GM12891 (cell line): Measurements from ENCODE around the gene FOXL3.

ENCODE experiments used
- PAX5 ChIP-seq: IDR thresholded peaks from 2 replicates; pipeline ENCODE4 v1.6.1; 2011; ENCODE audit warnings: low read length, moderate library complexity, mild to moderate bottlenecking; ENCODE audit not compliant: insufficient read depth, severe bottlenecking
- POLR2A ChIP-seq: IDR thresholded peaks from 2 replicates; pipeline ENCODE4 v1.6.1; 2011; ENCODE audit warnings: low read depth, low read length, control low read depth
- POLR2AphosphoS5 ChIP-seq: IDR thresholded peaks from 2 replicates; pipeline ENCODE4 v1.6.1; 2011; ENCODE audit warnings: low read depth, low read length, control low read depth
- POU2F2 ChIP-seq: IDR thresholded peaks from 2 replicates; pipeline ENCODE4 v1.6.1; 2011; ENCODE audit warnings: low read depth, mild to moderate bottlenecking, control low read depth, low read length, moderate library complexity
- SPI1 ChIP-seq: IDR thresholded peaks from 2 replicates; pipeline ENCODE4 v1.6.1; 2011; ENCODE audit warnings: low read depth, low read length, control low read depth
- TAF1 ChIP-seq: IDR thresholded peaks from 2 replicates; pipeline ENCODE4 v1.6.1; 2011; ENCODE audit warnings: low read depth, low read length, control low read depth

- TF ChIP-seq POLR2A = no peak
- TF ChIP-seq POLR2AphosphoS5 = no peak
- TF ChIP-seq SPI1 = no peak
- no peak for TF ChIP-seq TAF1
- TF ChIP-seq PAX5 = no peak
- no peak for TF ChIP-seq POU2F2
Measured at GRCh38 chr7:294440-295154, 4.6 kb downstream of the FOXL3 start.
